ENCODE measurements around the gene NSUN2. TPM values are rescaled to one million over a fixed set of nuclear protein-coding genes. Genes with fewer than 3 reads are reported as not detected.

Gene NSUN2
- total and polyA plus RNA-seq, 2 experiments from 2014 or later = 65.4 to 112 TPM

- no peaks in the 10 kb centered on the region for H3K4me1 Mint-ChIP-seq
- no peaks in the 10 kb centered on the region for H3K27me3 ChIP-seq (ENCODE audit: insufficient read depth)
- H3K9me3 Mint-ChIP-seq = no peaks in the 10 kb centered on the region
- peaks cover 96% of the 10 kb centered on the region for H3K36me3 Mint-ChIP-seq (ENCODE audit: low read depth)
- H3K27me3 Mint-ChIP-seq (ENCODE audit: insufficient read depth, low read depth, poor library complexity) = peaks cover 5% of the 10 kb centered on the region
- no peak overlapping the region for H3K4me2 ChIP-seq
- no peak overlapping the region for H3K27ac Mint-ChIP-seq
- no peak overlapping the region for H3K27ac ChIP-seq (ENCODE audit: low read depth)
- no peaks in the 10 kb centered on the region for H3K9me2 ChIP-seq (ENCODE audit: insufficient read depth)
- no peak overlapping the region for H3K4me3 ChIP-seq
- no peak overlapping the region for H2AFZ ChIP-seq
- H3K4me3 Mint-ChIP-seq = no peak overlapping the region
- DNase-seq (ENCODE audit: low spot score) (no peak), ATAC-seq (no peak)
- no peaks in the 10 kb centered on the region for H3K4me1 ChIP-seq (ENCODE audit: insufficient read depth)
- H3K79me2 ChIP-seq (replicated peaks; ENCODE audit: insufficient read depth) = peaks cover 23% of the 10 kb centered on the region
- H3K36me3 ChIP-seq (ENCODE audit: insufficient read depth) = peaks cover 72% of the 10 kb centered on the region
- H3F3A ChIP-seq (replicated peaks; ENCODE audit: low read depth) = no peaks in the 10 kb centered on the region
- TF ChIP-seq ZNF114 (CRISPR knock-in tag; IDR thresholded peaks at IDR 0.05) (no peak), REST (IDR thresholded peaks at IDR 0.05; ENCODE audit: unreplicated experiment) (no peak)
- H4K20me1 ChIP-seq (replicated peaks; ENCODE audit: insufficient read depth) = peaks cover 54% of the 10 kb centered on the region
Observed at GRCh38 chr5:6608016-6608415, 24.8 kb downstream of the NSUN2 start.

- H3K36me3 Mint-ChIP-seq (ENCODE audit: low read depth) = peaks cover 96% of the 10 kb centered on the region
- peaks cover 19% of the 10 kb centered on the region for H3K79me2 ChIP-seq (replicated peaks; ENCODE audit: insufficient read depth)
Observed at GRCh38 chr5:6607559-6607936, 25.3 kb downstream of the NSUN2 start.

More at GRCh38 chr5:6607559-6607936, 25.3 kb downstream of the NSUN2 start:
- Histone ChIP-seq H3K4me2 (no peak overlapping the region), H3K9me2 (ENCODE audit: insufficient read depth) (no peaks in the 10 kb centered on the region), H3K4me1 (ENCODE audit: insufficient read depth) (no peaks in the 10 kb centered on the region), H4K20me1 (replicated peaks; ENCODE audit: insufficient read depth) (peaks cover 51% of the 10 kb centered on the region), H3K36me3 (ENCODE audit: insufficient read depth) (peaks cover 74% of the 10 kb centered on the region), H3K27me3 (ENCODE audit: insufficient read depth) (no peaks in the 10 kb centered on the region), H3K27ac (ENCODE audit: low read depth) (no peak overlapping the region), H2AFZ (no peak overlapping the region), H3F3A (replicated peaks; ENCODE audit: low read depth) (no peaks in the 10 kb centered on the region), H3K4me3 (no peak overlapping the region)
- Mint-ChIP-seq H3K4me3 (no peak overlapping the region), H3K4me1 (no peaks in the 10 kb centered on the region), H3K27ac (no peak overlapping the region), H3K27me3 (ENCODE audit: insufficient read depth, low read depth, poor library complexity) (peaks cover 2% of the 10 kb centered on the region), H3K9me3 (no peaks in the 10 kb centered on the region)
- no peak for ATAC-seq
- DNase-seq (ENCODE audit: low spot score) = no peak
- TF ChIP-seq JUNB (IDR thresholded peaks at IDR 0.05; ENCODE audit: unreplicated experiment) = no peak
- TF ChIP-seq STAT1 (IDR thresholded peaks at IDR 0.05; ENCODE audit: unreplicated experiment) = no peak
- TF ChIP-seq CTCF (conservative IDR thresholded peaks at IDR 0.05; ENCODE audit: low read depth in 2 of 2) = no peak
- TF ChIP-seq ZNF331 (CRISPR knock-in tag; IDR thresholded peaks at IDR 0.05; ENCODE audit: low read depth) = no peak
